ENCODE data around the gene PNLIPRP2. TPM values are rescaled to one million over a fixed set of nuclear protein-coding genes. Genes with fewer than 3 reads are reported as not detected.

PNLIPRP2 gene
- total and polyA plus RNA-seq, 2 of the 8 experiments (the other 6 are each of a cell fraction or from before 2014, with no cell fraction given): 0.11 TPM; not detected in 1

DNA sequence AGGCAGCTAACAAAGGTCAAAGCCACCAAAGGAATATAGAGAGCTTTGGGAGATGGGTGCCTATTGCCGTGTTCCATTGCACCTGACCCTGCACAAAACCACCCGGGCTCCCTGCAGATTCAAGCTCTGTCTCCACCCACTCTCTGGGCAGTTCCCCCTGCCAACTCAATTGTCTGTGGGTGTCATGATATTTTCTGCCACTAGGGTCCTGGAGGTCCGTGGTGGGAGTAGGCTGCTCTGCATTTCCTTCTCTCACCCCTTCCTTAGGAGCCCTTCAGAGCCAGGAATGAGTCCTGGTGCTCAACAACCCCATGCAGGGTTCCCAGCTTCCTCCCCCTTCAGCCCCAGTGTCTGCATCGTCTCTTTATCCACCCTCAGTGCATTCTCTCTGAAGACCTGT lies 34.1 kb downstream of the PNLIPRP2 start:
- no peaks in the 10 kb centered on the region for H3K79me2 ChIP-seq (ENCODE audit: control insufficient read depth in 1 of 2, insufficient read depth in 2 of 2, low read length in 2 of 2)
- no peaks in the 10 kb centered on the region for H3K79me1 ChIP-seq (ENCODE audit: low read depth, low read length)
- peak overlapping the region; percentile 16; the same call in 1 of the 2 replicates for H4K8ac ChIP-seq (ENCODE audit: extremely low read depth, insufficient read depth, low read length)
- H2AFZ ChIP-seq (ENCODE audit: low read length): no peak overlapping the region
- no peak overlapping the region for H3K4me2 ChIP-seq (ENCODE audit: insufficient read depth in 1 of 2, low read depth in 2 of 2, low read length in 2 of 2)
- no peak overlapping the region for H2BK120ac ChIP-seq (replicated peaks; ENCODE audit: low read depth, low read length)
- H4K5ac ChIP-seq (ENCODE audit: insufficient read length, low read depth, low read length): no peak overlapping the region
- no peak overlapping the region for H2BK15ac ChIP-seq (ENCODE audit: low read length)
- no peak overlapping the region for H2BK20ac ChIP-seq (ENCODE audit: low read length)
- no peak overlapping the region for H2AK5ac ChIP-seq (ENCODE audit: low read depth, low read length)
- H3K4me3 ChIP-seq (ENCODE audit: extremely low read depth in 1 of 4, insufficient read depth in 2 of 4, low read depth in 3 of 4, low read length in 4 of 4): no peak overlapping the region
- no peaks in the 10 kb centered on the region for H3K9me3 ChIP-seq (ENCODE audit: insufficient read depth in 2 of 2, low read depth in 1 of 2, low read length in 1 of 2)
- H2BK5ac ChIP-seq (ENCODE audit: low read depth, low read length): no peak overlapping the region
- DNase-seq (ENCODE audit: low read depth in 1 of 2, low spot score in 2 of 2): no peak
- no peaks in the 10 kb centered on the region for H3K36me3 ChIP-seq (ENCODE audit: control insufficient read depth in 2 of 4, insufficient read depth in 4 of 4, low read length in 3 of 4)
- H3K9ac ChIP-seq (replicated peaks in 1 of 4; ENCODE audit: extremely low read depth in 1 of 4, low read depth in 3 of 4, low read length in 3 of 4): no peak overlapping the region
- no peak overlapping the region for H3K18ac ChIP-seq (ENCODE audit: extremely low read depth, low read length)
- H3K4ac ChIP-seq (replicated peaks; ENCODE audit: insufficient read length, low read depth, low read length): no peak overlapping the region
- H3K23ac ChIP-seq (ENCODE audit: insufficient read length): no peak overlapping the region
- H2BK12ac ChIP-seq (ENCODE audit: low read depth, low read length): no peak overlapping the region
- no peak overlapping the region for H3K27ac ChIP-seq (ENCODE audit: low read depth, low read length)
- H3K14ac ChIP-seq (ENCODE audit: insufficient read length): no peak overlapping the region
- TF ChIP-seq EP300 (IDR thresholded peaks at IDR 0.05; ENCODE audit: borderline replicate concordance in 1 of 2, low read depth in 2 of 2, low read length in 2 of 2) (no peak), SAP30 (IDR thresholded peaks at IDR 0.05; ENCODE audit: insufficient read depth, insufficient replicate concordance, low read length) (no peak), ATF3 (IDR thresholded peaks at IDR 0.05; ENCODE audit: insufficient read depth, low read depth, low read length) (no peak), RAD21 (IDR thresholded peaks at IDR 0.05 in 1 of 2, conservative IDR thresholded peaks at IDR 0.05 in 1 of 2; ENCODE audit: low read depth in 2 of 2, low read length in 2 of 2) (peak; percentile 37 to 42), CBX5 (IDR thresholded peaks at IDR 0.05; ENCODE audit: low read depth, low read length) (no peak), BACH1 (IDR thresholded peaks at IDR 0.05; ENCODE audit: low read length) (peak; percentile 33; the same call in 1 of the 2 replicates), CTCF (IDR thresholded peaks at IDR 0.05; ENCODE audit: control extremely low read depth in 1 of 3, insufficient read depth in 1 of 3, low read depth in 1 of 3, low read length in 3 of 3) (peak; percentile 43 to 66 (median 47)), HDAC2 (IDR thresholded peaks at IDR 0.05; ENCODE audit: borderline replicate concordance in 1 of 2, low read depth in 2 of 2, low read length in 2 of 2) (0 out of 4 replicates have a peak, but pooled peaks of 1 of the 2 experiments have one; percentile 60), JUND (IDR thresholded peaks at IDR 0.05; ENCODE audit: low read length) (no peak)
- 65% methylated on average over 4 of the region's 4 CpGs; no CpG with 5 or more reads in 1 of the 2 experiments for WGBS, 2 experiments (ENCODE audit: extremely low coverage in 1 of 2, insufficient coverage in 1 of 2, insufficient read length in 1 of 2, insufficient replicate concordance in 2 of 2, low coverage in 1 of 2, low lambda C conversion rate in 2 of 2, missing lambda C conversion rate in 1 of 2)
- ChIA-PET POLR2A (ENCODE audit: partially characterized antibody) (interaction anchor here (1.1 to 1.2 kb wide), 2 partner anchors 9 to 14 kb away, joined by 3 to 4 read pairs; no protein-coding TSS in a partner anchor), CTCF (ENCODE audit: partially characterized antibody) (interaction anchor here (0.5 to 7.6 kb wide), 38 partner anchors 9 to 540 kb away, joined by 3 to 66 read pairs (median 4); partner anchors contain the start of gene HSPA12A)
- no peaks in the 10 kb centered on the region for H3K27me3 ChIP-seq (replicated peaks in 1 of 4; ENCODE audit: control insufficient read depth in 3 of 4, extremely low read depth in 1 of 4, insufficient read depth in 3 of 4, low read length in 3 of 4)
- H4K91ac ChIP-seq (replicated peaks; ENCODE audit: insufficient read length, low read length): no peak overlapping the region
- no peaks in the 10 kb centered on the region; the same call in 1 of the 2 replicates for H3K23me2 ChIP-seq (ENCODE audit: low read depth, low read length)
- no peaks in the 10 kb centered on the region for H3K4me1 ChIP-seq (replicated peaks in 1 of 4; ENCODE audit: control insufficient read depth in 3 of 4, insufficient read depth in 4 of 4, low read length in 3 of 4)
- peak; percentile 57 for FAIRE-seq
- no peaks in the 10 kb centered on the region for H4K20me1 ChIP-seq (replicated peaks in 1 of 2; ENCODE audit: control insufficient read depth in 1 of 2, insufficient read depth in 2 of 2, low read length in 2 of 2)
- H3K56ac ChIP-seq (replicated peaks; ENCODE audit: insufficient read length, low read depth, low read length): no peak overlapping the region
